Loucy (cell line): ENCODE data around the gene B9D2.

ENCODE experiments used
- H2AFZ ChIP-seq: fragments of 200-600 bp; sonication (generic); 2 replicates; pipeline ENCODE4 v1.6.0; 2016; ENCODE audit warnings: antibody characterized with exemption, mild to moderate bottlenecking, low read length, moderate library complexity
- H3F3A ChIP-seq: fragments of 200-600 bp; 2 replicates; pipeline ENCODE4 v1.6.0; 2016; ENCODE audit warnings: antibody characterized with exemption, low read depth, mild to moderate bottlenecking
- H3K27me3 ChIP-seq: fragments of 200-600 bp; sonication (generic); 2 replicates; pipeline ENCODE4 v1.6.1; 2014; ENCODE audit warnings: low read length, mild to moderate bottlenecking; ENCODE audit not compliant: insufficient read depth, poor library complexity, severe bottlenecking
- H3K36me3 ChIP-seq: fragments of 200-600 bp; sonication (generic); 2 replicates; pipeline ENCODE4 v1.6.1; 2016; ENCODE audit warnings: low read length; ENCODE audit not compliant: insufficient read depth
- H3K4me1 ChIP-seq: fragments of 200-600 bp; sonication (generic); 2 replicates; pipeline ENCODE4 v1.5.1; 2014; ENCODE audit warnings: low read length, mild to moderate bottlenecking; ENCODE audit not compliant: insufficient read depth, poor library complexity, severe bottlenecking
- H3K4me2 ChIP-seq: fragments of 200-600 bp; sonication (generic); 2 replicates; pipeline ENCODE4 v1.6.0; 2014; ENCODE audit warnings: antibody characterized with exemption, low read length, low read depth, mild to moderate bottlenecking; ENCODE audit not compliant: poor library complexity, severe bottlenecking
- H3K4me3 ChIP-seq: fragments of 200-600 bp; sonication (generic); 2 replicates; pipeline ENCODE4 v1.5.1; 2014; ENCODE audit warnings: low read length, mild to moderate bottlenecking, mixed read lengths; ENCODE audit not compliant: poor library complexity, severe bottlenecking
- H3K79me2 ChIP-seq: fragments of 200-600 bp; sonication (generic); 2 replicates; pipeline ENCODE4 v1.6.1; 2014; ENCODE audit warnings: low read length; ENCODE audit not compliant: insufficient read depth
- H3K9ac ChIP-seq: fragments of 200-600 bp; sonication (generic); 2 replicates; pipeline ENCODE4 v1.6.0; 2014; ENCODE audit warnings: mild to moderate bottlenecking, low read depth, low read length, moderate library complexity; ENCODE audit not compliant: poor library complexity, severe bottlenecking
- H3K9me2 ChIP-seq: fragments of 200-600 bp; sonication (generic); replicated peaks from 2 replicates; pipeline ENCODE4 v1.6.1; 2016; ENCODE audit warnings: low read depth, low read length, mixed read lengths
- H3K9me3 ChIP-seq: fragments of 200-600 bp; sonication (generic); 2 replicates; pipeline ENCODE4 v1.6.1; 2014; ENCODE audit warnings: mild to moderate bottlenecking, antibody characterized with exemption, low read length, low read depth; ENCODE audit not compliant: insufficient read depth
- H4K20me1 ChIP-seq: fragments of 200-600 bp; sonication (generic); 2 replicates; pipeline ENCODE4 v1.6.0; 2014; ENCODE audit warnings: antibody characterized with exemption, low read length, mild to moderate bottlenecking; ENCODE audit not compliant: insufficient read depth, poor library complexity, severe bottlenecking
- EZH2phosphoT487 ChIP-seq: fragments of 200-600 bp; IDR thresholded peaks from 2 replicates; pipeline ENCODE4 v1.6.1; 2018; ENCODE audit warnings: antibody characterized with exemption, mild to moderate bottlenecking, moderate library complexity, borderline replicate concordance
- TF ChIP-seq, protein P1 (sequence below): fragments of 200-600 bp; sonication (generic); conservative IDR thresholded peaks from 2 replicates; pipeline ENCODE4 v1.5.1; 2014; ENCODE audit warnings: mild to moderate bottlenecking, antibody characterized with exemption, low read length

Gene B9D2

DNA sequence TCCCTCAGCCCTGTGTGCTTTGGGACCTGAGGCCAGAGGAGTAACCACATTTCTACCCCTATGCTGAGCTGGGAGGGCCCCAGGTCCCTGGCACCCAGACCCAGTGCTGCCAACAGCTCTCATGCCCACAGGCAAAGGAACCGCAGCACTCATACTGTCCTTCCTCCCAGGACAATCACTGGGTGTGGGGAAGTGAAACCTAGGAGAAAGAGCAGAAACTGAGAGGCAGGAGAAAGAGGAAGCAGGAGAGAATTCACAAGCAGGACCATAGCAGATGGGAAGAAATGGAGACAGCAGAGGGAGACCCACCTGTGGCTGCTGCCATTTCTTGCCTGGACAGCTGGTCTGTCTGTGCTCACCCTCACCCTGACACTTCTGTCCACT is 35.1 kb downstream of the B9D2 start:
- peaks cover 33% of the 10 kb centered on the region for H3K79me2 ChIP-seq
- peaks cover 48% of the 10 kb centered on the region; the same call in 1 of the 2 replicates for H3K36me3 ChIP-seq
- H3F3A ChIP-seq = peaks cover 9% of the 10 kb centered on the region
- H3K4me2 ChIP-seq = peak overlapping the region; percentile 99
- H3K4me1 ChIP-seq = peaks cover 35% of the 10 kb centered on the region
- H3K9me3 ChIP-seq = no peaks in the 10 kb centered on the region
- no peak overlapping the region for H2AFZ ChIP-seq
- no peaks in the 10 kb centered on the region for H3K9me2 ChIP-seq
- no peaks in the 10 kb centered on the region for H3K27me3 ChIP-seq
- H3K9ac ChIP-seq = peak overlapping the region; percentile 72
- H3K4me3 ChIP-seq = peak overlapping the region; percentile 72
- peaks cover 22% of the 10 kb centered on the region for H4K20me1 ChIP-seq
- no peak for TF ChIP-seq EZH2phosphoT487
- TF ChIP-seq, protein P1, sequence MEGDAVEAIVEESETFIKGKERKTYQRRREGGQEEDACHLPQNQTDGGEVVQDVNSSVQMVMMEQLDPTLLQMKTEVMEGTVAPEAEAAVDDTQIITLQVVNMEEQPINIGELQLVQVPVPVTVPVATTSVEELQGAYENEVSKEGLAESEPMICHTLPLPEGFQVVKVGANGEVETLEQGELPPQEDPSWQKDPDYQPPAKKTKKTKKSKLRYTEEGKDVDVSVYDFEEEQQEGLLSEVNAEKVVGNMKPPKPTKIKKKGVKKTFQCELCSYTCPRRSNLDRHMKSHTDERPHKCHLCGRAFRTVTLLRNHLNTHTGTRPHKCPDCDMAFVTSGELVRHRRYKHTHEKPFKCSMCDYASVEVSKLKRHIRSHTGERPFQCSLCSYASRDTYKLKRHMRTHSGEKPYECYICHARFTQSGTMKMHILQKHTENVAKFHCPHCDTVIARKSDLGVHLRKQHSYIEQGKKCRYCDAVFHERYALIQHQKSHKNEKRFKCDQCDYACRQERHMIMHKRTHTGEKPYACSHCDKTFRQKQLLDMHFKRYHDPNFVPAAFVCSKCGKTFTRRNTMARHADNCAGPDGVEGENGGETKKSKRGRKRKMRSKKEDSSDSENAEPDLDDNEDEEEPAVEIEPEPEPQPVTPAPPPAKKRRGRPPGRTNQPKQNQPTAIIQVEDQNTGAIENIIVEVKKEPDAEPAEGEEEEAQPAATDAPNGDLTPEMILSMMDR = no peak

DNA sequence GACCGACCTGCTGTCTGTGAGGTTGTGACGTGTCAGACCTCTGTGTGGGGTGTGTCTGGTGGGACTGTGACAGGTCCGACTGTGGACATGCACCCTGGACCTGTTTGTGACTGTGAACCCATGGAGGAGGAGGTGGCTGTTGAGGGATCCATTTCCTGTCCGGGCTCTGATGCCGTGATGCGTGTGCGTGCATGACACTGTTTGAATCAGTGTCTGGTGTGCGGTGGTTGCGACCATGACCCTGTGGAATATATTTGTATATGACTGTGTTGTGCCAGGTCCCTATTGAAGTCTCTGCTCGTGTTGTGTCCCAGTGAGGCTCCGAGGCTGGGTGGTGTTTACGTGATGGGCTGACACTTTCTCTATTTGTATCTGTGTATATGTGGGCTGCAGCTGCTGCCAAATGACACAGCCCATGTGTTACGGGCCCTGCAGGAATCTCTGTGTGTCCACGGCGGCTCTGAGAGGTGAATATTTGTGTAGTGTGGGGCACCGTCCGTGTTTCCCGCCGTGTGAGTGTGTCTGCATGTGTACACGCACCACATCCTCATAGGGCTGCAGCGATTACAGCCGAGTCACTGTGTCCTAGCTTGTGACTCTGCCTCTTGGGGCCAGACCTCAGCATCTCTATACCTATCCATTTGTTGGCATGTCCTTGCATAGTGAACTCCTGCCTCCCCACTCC is 35.6 kb downstream of the B9D2 start:
- peaks cover 22% of the 10 kb centered on the region for H4K20me1 ChIP-seq
- H3K36me3 ChIP-seq = peaks cover 42% of the 10 kb centered on the region; the same call in 1 of the 2 replicates
- H3K4me3 ChIP-seq = peak overlapping the region; percentile 72
- peaks cover 28% of the 10 kb centered on the region for H3K79me2 ChIP-seq
- H3K9me3 ChIP-seq = no peaks in the 10 kb centered on the region
- H3K4me2 ChIP-seq = peak overlapping the region; percentile 99
- H2AFZ ChIP-seq = no peak overlapping the region
- H3K9me2 ChIP-seq = no peaks in the 10 kb centered on the region
- H3K27me3 ChIP-seq = no peaks in the 10 kb centered on the region
- H3K9ac ChIP-seq = peak overlapping the region; percentile 72
- TF ChIP-seq, protein P1 = no peak
- TF ChIP-seq EZH2phosphoT487 = no peak
- peaks cover 36% of the 10 kb centered on the region for H3K4me1 ChIP-seq
- H3F3A ChIP-seq = peaks cover 9% of the 10 kb centered on the region

DNA sequence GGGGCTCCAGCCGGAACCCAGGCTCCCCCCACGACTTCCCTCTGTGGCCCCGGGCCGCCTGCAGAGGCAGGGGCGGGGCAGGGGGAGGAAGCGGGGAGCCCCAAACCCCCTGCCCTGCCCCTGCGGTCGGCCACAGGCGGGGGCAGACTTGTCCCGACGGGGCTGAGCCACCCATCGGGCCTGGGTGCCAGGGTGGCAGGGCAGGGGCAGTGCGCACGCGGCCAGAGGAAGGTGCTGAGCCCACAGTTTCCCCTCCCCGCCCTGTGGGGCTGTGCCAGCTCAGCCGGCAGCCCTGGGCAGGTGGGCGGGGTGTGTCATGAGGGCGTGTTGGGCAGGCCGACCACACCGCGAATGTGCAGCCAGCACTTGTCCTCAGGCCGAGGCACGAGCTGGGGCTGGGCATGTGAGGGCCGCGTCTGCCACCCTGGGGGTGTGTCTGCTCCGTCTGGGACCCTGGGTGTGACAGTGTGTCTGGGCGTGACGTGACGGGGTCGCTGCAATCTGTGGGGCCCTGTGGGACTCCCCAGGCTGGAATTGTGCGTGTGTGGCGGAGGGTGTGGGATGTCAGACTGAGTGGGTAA is 36.3 kb downstream of the B9D2 start:
- Histone ChIP-seq H2AFZ (no peak overlapping the region), H3K4me1 (peaks cover 40% of the 10 kb centered on the region), H3K9me2 (no peaks in the 10 kb centered on the region), H3K36me3 (peaks cover 40% of the 10 kb centered on the region; the same call in 1 of the 2 replicates), H3K4me2 (peak overlapping the region; percentile 99), H3F3A (peaks cover 9% of the 10 kb centered on the region), H3K9me3 (no peaks in the 10 kb centered on the region), H3K4me3 (peak overlapping the region; percentile 72), H3K27me3 (no peaks in the 10 kb centered on the region), H3K79me2 (peaks cover 31% of the 10 kb centered on the region), H3K9ac (peak overlapping the region; percentile 72), H4K20me1 (peaks cover 19% of the 10 kb centered on the region)
- TF ChIP-seq, protein P1 = no peak
- TF ChIP-seq EZH2phosphoT487 = no peak
